ELR (cell line): ENCODE data around the gene ADAMTS6.
"Not testable (repeated sequence)": the region's sequence is repeated elsewhere in the genome, so short reads cannot be mapped to it uniquely, and the experiment has no call there.

Experiments
- DNase-seq: peaks from one replicate; pipeline ENCODE4 v3.0.0-alpha.2; 2015; ENCODE audit warnings: low read depth

The ADAMTS6 gene

DNA sequence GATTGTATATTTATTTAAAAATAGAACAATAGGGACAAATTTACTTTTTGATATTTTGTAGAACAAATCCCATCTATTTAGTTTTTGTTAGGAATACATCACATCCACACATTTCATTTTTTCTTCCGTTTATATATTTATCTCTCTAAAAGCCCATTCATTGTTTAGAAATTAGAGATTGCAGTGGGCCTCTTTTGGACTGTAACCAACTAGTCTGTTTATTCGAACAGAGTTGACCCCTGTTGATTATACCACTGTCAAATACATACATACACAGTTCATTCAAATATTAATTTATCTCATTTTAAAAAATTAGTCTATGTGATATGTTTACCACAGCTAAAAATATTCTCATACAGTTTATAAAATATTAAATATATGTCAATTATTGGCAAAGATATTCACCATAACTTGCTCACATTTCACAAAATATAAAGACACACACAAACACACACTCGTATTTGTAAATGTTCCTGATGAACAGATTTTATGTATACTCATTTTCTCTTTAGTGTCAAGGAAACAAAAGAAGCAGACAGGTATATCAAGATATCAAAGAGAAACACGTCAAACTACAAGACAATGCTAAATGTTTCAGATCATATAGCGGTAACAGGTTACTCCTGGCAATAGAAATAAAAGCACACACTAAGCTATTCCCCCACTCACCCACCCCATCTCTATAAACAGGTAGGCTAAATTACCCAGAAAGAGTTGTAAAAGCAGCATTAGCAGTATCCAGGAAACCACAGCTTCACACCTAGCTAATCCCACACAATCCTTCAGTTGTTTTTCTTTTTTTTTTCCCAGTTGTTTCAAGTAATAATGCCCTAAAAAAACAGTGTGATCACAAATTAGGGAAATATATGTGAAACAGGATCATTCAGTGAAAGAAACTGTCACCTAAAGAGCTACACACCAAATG lies 283.9 kb downstream of the ADAMTS6 start:
- DNase-seq = peak; percentile 28

DNA sequence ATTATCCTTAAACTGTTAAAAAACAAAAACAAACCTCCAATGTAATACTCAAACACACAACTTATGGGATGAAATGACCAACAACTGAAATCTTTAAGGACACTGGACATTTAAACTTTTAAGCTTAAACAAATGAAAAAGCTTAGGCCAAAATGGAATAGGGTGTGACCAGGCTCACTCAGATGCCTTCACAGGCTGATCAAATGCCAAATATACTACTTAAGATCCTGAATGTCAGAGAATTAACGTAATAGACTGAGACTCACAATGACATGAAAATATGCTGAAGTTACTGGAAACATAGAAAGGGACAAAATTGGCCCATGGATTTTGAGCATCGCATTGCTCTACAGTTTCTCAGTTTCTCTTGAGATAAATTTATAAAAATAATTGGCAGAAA lies 286.8 kb downstream of the ADAMTS6 start:
- DNase-seq = no peak

DNA sequence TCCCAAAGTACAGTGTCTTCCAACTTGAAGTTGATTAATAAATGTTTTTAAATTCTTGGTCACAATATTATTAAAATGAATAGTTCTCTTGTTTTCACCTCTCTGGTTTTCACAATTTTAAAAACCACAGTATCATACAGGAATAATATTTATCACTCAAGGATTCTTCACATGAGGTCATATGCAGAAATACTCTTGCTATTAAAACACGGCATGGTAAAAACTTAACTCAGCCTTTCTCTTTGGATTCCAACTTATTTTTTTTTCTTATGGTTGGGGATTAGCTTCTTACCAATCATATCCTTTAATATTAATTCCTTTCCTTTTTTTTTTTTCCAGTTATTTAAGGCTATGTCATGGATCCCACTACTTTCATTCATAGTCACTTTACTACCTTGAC lies 289.4 kb downstream of the ADAMTS6 start:
- no peak for DNase-seq

DNA sequence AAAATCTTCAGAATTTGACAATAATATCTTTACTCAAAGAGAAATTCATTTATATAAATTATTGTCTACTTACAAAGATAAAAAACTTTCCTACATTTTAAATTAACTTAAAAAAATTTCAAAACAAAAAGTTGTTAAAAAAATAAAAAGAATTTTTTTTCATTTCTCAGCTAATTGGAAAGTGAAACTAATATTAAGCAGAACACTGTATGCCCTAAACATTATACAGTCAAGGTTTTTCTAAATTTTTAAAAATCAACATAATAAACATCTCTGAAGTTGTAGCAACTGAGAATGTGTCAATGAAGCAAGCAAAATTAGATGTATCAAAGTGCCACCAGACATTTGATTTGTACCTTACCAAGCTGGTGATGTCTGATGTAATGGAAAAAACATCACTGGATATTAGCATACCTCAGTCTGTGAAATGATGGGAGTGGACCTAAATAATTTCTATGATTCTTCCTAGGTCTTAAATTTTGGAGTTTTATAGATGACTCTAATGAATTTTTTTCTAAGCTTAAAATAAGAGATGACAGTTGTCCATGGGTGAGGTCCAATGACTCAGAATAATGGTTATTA lies 290.1 kb downstream of the ADAMTS6 start:
- DNase-seq = peak; percentile 16

DNA sequence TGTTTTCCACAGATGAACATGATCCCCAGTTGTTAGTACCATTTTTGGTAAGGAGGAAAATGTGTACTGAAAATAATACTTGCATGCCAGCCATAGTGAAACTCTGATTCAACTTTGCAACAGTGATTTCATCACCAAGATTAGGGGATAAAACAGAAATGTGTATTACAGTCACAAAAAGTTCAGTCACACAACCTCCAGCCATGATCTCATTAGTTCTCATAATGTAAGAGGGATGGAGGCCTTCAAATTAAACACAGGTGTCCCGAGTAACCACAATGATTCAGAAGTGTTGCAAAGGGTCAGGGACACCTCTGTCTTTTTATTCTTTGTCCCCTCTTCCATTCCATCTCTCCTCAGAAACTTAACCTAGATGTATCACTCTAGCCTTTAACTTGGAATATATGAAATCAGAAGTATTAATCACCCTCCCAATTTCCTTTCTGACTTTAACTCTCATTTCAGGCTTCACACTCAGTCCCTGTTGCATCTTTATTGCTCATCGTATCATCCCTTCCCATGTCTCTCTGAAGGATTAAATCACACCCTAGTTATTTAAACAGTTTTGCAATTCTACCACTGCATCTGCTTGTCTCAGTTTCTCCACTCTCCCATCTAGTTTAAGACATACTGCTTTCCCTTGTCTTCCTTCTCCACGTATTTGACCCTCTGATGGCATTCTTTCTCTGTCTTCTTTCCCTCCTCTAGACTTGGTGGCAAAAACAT lies 291.2 kb downstream of the ADAMTS6 start:
- DNase-seq = peak; percentile 95

DNA sequence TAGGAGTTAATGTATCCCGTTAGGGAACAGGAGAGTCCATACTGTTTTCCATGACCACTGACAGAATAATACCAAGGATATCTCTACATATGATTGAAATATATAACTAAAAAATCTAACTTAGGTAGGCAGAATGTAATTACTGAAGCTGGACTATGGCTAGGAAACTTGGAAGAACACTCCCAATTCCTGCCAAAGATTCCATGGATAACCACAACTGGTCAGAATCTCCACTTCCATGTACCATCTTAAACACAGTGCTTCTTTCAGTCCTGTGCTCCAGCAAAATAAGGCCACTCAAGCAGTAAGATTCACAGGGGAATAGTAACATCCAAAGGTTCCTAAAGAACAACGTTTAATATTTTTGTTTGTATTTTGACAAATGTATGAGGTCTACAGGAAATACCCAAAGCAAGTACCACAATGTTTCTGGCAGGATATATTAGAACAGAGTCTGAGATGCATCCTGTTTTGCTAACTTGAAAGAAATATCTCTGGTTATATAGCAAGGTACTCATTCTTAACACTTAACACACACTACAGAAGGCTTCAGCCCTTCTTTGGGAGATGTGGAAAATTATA lies 295.0 kb downstream of the ADAMTS6 start:
- no peak for DNase-seq

DNA sequence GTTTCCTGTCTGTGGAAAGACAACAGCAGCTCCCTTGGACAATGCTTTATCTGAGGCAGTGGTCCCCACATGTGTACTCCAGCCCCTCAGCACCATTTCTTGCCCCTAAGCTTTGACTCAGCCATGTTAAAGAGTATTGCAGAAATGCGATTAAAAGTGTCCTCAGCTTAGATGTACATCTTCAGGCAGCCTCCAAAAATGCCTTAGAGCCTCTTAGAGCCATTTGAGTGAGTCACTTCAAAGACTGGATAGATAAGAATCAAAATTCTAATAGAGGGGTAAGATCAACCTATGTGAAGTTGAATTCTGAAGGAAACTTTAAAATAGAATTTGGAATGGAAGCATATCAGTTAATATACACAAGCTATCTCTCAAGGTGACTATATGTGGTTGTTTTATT lies 296.3 kb downstream of the ADAMTS6 start:
- DNase-seq = peak; percentile 72

DNA sequence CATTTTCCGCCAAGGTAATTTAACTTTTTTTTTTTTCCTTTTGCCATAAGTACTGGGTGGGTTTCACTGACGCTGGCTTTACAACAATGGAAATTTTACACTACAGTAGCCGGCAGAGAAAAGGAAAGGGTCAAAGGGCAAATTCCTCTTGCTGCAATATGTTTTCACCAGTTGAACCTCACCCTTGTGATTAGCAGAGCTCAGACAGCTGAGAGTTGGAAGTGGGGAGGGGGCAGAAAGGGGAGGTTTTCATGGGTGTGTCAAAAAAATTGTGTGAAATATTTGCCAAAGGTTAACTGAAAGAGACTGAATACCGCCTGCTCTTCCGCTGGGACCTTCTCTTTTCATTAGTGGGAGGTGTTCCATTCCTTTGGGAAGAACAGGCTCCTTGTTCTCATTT lies 296.9 kb downstream of the ADAMTS6 start:
- no peak for DNase-seq

DNA sequence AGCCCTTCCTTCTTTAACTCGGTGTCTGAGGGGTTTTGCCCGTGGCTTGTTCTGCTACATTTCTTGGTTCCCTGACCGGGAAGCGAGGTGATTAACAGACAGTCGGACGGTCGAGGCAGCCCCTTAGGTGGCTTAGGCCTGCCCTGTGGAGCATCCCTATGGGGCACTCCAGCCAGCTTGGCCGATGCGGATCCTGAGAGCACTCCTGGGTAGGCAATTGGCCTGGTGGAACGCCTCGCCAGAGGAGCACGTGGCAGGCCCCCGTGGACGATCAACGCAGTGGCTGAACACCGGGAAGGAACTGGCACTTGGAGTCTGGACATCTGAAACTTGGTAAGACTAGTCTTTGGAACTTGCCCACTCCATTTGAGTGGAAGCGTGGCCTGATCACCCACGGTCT lies 307.5 kb downstream of the ADAMTS6 start:
- not testable (repeated sequence) for DNase-seq

DNA sequence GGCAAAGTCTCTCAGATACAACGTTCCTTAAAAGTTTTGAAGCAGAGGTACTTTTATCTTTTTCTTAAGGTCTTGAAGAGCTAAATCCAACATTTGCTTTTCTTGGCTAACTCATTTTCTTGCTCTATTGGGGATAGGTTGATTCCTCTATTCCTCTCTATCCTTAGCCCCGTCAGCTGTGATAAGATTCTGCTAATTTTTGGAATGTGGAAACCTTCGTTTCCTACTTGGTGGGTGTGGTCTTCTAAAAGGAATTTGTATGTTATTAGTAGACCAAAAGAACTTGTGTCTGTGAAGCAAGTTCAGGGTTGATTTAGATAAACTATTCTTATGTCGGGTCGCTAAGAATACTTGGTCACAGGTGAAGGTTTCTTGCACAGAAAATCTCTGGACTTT lies 308.6 kb downstream of the ADAMTS6 start:
- no peak for DNase-seq

DNA sequence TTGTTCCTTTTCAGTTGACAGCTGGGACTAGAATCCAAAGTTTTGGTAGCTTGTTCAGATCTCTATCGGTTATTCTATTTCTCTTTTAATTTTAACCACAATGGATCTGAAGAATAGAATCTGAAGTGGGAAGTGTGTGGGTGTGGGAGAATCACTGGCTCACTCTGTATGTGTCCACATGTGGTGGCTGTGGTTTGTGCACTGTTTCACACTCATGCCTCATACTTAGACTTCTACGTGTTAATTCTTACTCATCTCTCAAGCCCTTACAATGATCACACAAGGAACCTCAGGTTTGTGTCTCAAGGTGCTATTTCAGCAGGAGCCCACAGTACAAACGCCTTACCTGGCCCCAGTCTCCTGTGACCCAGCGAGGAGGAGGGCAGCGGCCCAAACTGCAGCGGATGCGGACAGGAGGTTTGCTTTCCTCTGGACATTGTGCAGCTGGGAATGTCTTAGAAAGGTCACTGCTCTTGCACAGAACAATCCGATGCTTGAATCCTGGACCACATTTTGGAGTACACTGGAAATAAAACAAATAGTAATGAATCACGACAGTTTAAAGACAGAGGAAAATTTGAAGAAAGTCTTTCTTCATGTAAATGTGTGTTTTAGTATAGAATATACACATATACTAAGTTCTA lies 309.1 kb downstream of the ADAMTS6 start:
- peak; percentile 72 for DNase-seq

DNA sequence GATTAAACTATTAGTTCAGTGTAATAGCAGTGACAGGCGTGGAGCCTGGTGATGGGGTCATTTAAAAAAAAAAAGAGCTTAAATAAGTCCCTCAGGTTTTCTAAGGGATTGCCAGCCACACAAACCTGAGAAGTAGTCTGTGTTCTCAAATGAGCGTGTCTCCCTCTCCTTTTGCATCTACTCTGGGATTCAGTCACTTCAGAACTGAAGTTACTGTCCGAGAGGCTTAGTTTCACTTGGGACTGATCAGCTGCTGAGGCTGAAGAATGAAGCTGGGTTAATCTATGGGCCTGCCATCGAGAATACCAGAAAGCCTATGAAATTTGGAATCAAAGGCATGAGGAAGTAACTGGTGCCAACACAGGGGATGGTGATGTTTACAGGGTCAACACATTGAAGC lies 310.1 kb downstream of the ADAMTS6 start:
- DNase-seq = no peak

DNA sequence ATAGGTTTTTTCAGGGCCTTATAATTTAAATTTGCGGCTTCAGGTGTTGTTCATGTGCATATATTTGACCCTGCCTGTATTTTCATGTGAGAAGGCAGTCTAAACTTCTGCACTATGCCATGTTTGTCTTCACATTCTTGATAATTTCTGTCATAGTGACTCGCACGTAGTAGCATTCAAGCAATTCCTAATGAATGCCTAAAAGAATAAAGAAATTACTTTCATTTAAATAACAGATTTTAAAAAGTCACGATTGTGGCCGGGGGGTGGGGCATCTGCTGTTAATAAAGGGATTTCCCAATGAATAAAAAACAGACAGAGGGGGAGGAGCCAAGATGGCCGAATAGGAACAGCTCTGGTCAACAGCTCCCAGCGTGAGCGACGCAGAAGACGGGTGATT lies 318.0 kb downstream of the ADAMTS6 start:
- peak; percentile 82 for DNase-seq

DNA sequence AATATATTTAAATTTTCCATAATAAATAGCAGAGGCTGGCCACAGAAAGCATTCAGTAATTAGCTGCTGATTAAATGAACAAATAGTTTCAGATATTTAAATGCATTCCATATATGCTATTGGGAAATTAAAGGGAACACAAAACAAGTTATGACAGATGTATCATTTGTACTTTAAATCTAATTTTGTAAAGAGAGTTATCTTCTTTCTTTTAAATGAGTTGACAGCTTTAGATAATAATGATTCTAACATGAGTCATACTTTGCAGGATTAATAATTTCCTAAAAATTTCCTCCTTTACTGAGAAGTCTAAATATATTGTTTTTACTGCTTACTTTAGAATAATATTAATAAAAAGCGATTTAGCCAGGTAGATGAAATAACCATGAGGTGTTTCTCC lies 320.1 kb downstream of the ADAMTS6 start:
- DNase-seq = peak; percentile 41

DNA sequence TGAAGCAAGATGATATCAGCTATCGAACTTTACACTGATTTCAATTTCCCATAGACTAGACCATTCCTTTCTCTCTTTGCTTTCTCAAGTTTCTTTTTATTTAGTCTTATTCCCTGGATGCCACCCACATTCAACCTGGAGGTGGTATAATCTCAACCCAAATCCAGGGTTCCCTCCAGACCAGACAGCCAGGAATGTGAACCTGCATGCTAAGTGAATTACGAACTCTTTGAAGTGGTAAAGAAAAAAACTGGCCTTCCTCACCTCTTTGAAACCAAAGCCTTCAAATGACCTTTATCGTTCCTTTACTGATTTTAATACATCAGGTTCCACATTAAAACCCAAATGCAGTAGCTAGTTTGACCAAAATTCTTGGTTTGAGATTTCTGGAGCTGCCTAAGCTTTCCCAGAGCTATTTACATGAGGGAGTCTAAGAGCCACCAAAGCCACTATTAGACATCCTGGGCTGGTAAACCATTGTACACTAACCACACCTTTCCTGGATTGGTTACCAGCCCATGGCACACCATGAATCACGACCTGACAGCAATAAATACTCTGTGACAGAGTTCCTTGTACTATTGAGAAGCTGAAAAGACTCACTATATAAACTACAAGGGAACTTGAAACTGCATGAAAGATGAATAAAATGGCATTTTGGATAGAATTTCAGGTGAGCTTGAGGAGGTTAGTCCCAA lies 323.7 kb downstream of the ADAMTS6 start:
- DNase-seq = peak; percentile 72

DNA sequence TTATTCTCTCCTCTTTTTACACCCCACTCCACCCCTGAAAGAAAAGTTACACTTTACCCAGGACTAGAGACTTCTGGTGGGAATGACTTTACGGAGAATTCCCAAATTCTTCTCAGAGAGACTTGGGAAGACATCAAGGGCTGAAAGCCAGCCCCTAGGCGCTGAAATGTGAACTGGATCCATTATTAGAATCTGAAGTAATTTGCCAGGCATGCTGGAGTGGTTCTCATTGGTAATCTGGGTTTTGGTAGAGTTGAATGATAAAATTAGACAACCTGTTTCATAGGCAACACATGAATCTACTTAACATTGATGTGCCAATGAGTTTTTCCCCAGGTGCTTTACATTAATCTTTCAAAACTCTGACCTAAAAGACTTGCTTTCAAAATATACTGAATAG lies 324.8 kb downstream of the ADAMTS6 start:
- DNase-seq = no peak

DNA sequence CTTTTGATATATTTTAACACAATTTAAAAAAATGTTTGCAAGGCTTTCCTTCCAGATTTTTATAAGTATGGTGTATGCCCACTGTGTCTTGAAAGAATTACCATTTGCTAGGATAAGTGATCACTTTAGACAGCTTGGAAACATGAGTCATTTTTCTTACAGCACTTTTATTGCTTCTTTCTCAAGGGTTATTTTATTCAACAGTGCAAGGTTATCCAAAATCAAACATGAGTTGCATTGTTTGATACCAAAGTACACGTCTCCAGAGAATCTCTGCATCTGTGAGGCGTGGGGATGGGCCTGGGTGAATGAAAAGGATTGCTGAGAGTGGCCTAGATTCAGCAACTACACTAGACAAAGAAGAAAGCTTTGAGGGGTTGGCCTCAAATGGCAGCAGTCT lies 329.6 kb downstream of the ADAMTS6 start:
- DNase-seq = no peak

DNA sequence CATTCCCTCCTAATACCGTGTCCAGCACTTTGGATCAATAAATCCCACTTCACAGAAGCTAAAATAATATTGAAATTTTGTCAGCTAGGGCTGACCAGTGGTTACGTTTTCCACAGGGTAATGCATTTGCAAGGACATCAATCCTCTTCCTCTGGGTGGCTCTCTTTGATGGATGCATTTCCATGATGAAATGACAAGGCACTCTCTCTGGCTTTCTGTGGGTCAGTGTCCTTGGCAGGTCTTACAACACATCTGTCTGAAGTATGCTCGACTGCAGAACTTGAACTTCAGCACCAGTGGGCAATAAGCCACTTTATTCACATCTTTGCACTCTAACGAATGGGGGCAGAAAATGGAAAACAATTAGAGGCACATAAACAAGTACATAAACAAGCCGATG lies 330.1 kb downstream of the ADAMTS6 start:
- DNase-seq = no peak

DNA sequence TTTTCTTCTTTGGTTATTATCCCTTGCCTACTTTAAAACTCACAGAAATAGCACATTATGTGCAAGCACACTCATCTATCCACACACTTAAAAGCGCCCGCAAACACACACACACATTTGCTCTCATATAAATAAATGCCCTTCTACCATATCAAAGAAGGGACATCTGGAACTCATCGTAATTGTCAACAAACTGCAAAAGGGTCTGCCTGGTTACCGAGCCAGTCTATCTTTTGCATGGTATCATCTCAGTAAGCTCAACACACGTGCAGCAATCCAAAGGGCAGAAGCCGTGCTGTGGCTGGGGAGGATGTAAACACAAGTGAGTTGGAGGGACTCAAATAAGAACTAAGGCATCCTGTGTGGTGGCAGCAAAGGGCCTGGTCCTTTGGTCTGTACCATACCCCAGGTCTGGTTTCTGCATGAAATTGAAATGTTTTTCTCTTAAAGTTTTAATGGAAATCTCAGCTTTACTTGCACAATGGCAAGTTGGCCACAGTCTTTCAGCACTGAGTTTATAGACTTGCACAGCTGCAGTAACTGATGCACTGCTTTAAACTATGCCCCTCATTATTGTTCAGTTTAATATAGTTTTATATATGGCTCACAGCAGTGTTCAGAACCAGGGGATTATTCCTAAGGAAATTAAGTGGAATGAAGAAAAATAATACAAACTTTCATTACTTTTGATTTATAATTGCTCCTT lies 331.0 kb downstream of the ADAMTS6 start:
- DNase-seq = no peak

DNA sequence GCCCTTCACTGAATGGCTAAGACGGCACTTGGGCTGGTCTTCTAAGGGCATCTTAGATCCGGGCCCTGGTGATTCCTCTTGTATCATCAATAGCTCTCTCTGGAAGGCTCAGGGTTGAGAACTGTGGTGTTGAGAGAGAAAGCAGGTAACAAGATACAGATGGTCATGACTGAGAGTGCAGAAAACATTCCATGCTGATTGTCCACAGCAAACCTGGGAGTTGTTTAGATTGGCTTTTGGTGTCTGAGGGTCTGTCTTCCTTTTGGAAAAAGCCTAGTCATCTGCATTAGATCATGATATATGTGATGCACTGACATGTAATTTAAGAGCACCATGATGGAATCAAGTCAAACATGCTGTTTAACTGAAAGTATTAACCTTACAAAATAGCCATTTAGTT lies 331.9 kb downstream of the ADAMTS6 start:
- no peak for DNase-seq
